GM23338 (cell line): ENCODE results near the gene SEMA5A. TPM values are rescaled to one million over a fixed set of nuclear protein-coding genes. Genes with fewer than 3 reads are reported as not detected.
"Not testable (repeated sequence)": the region's sequence is repeated elsewhere in the genome, so short reads cannot be mapped to it uniquely, and the experiment has no call there.

ENCODE experiments used
- ATAC-seq: fragments of 200-7000 bp; cut with Tn5 transposase; 3 replicates; pipeline ENCODE4 v1.9.1; 2020
- DNase-seq: peaks from one replicate; pipeline ENCODE4 v3.0.0-alpha.2; 2015; ENCODE audit warnings: low spot score
- H2AFZ ChIP-seq: fragments of 200-600 bp; sonication (generic); 2 replicates; pipeline ENCODE4 v1.8.0; 2016; ENCODE audit warnings: antibody characterized with exemption, mild to moderate bottlenecking, moderate library complexity
- H3F3A ChIP-seq: fragments of 200-600 bp; sonication (generic); replicated peaks from 2 replicates; pipeline ENCODE4 v1.8.0; 2017; ENCODE audit warnings: antibody characterized with exemption, mixed run types, low read depth
- H3K27ac ChIP-seq: fragments of 200-600 bp; sonication (generic); 2 replicates; pipeline ENCODE4 v1.6.1; 2016; ENCODE audit warnings: low read depth
- H3K27me3 ChIP-seq: fragments of 200-600 bp; sonication (generic); 2 replicates; pipeline ENCODE4 v1.8.0; 2016; ENCODE audit warnings: mild to moderate bottlenecking, mixed run types, moderate library complexity; ENCODE audit not compliant: insufficient read depth
- H3K36me3 ChIP-seq: fragments of 200-600 bp; sonication (generic); 2 replicates; pipeline ENCODE4 v1.8.0; 2016; ENCODE audit warnings: mild to moderate bottlenecking; ENCODE audit not compliant: insufficient read depth
- H3K4me1 ChIP-seq: fragments of 200-600 bp; sonication (generic); 2 replicates; pipeline ENCODE4 v1.8.0; 2016; ENCODE audit warnings: mild to moderate bottlenecking, moderate library complexity; ENCODE audit not compliant: insufficient read depth
- H3K4me2 ChIP-seq: fragments of 200-600 bp; sonication (generic); 2 replicates; pipeline ENCODE4 v1.7.1; 2017; ENCODE audit warnings: mixed run types
- H3K4me3 ChIP-seq: fragments of 200-600 bp; sonication (generic); 2 replicates; pipeline ENCODE4 v1.6.1; 2016; ENCODE audit warnings: mixed run types
- H3K79me2 ChIP-seq: fragments of 200-600 bp; sonication (generic); replicated peaks from 2 replicates; pipeline ENCODE4 v1.8.0; 2017; ENCODE audit warnings: mild to moderate bottlenecking; ENCODE audit not compliant: insufficient read depth
- H3K9me2 ChIP-seq: fragments of 200-600 bp; sonication (generic); 2 replicates; pipeline ENCODE4 v1.8.0; 2017; ENCODE audit not compliant: insufficient read depth
- H4K20me1 ChIP-seq: fragments of 200-600 bp; sonication (generic); replicated peaks from 2 replicates; pipeline ENCODE4 v1.8.0; 2017; ENCODE audit warnings: mild to moderate bottlenecking; ENCODE audit not compliant: insufficient read depth
- H3K27ac Mint-ChIP-seq: 2 replicates; pipeline ENCODE4 v1.8.0; 2020; ENCODE audit warnings: inconsistent platforms, mild to moderate bottlenecking, moderate library complexity, mixed read lengths
- H3K27me3 Mint-ChIP-seq: 3 replicates; pipeline ENCODE4 v1.8.0; 2022; ENCODE audit warnings: low read depth, mild to moderate bottlenecking, moderate library complexity, mixed read lengths, inconsistent platforms; ENCODE audit not compliant: insufficient read depth, poor library complexity
- H3K36me3 Mint-ChIP-seq: 3 replicates; pipeline ENCODE4 v1.8.0; 2021; ENCODE audit warnings: low read depth, mild to moderate bottlenecking, inconsistent platforms, moderate library complexity, mixed read lengths
- H3K4me1 Mint-ChIP-seq: 3 replicates; pipeline ENCODE4 v1.8.0; 2020; ENCODE audit warnings: mild to moderate bottlenecking, inconsistent platforms, mixed read lengths
- H3K4me3 Mint-ChIP-seq: 3 replicates; pipeline ENCODE4 v1.8.0; 2021; ENCODE audit warnings: moderate library complexity, mild to moderate bottlenecking, inconsistent platforms, mixed read lengths
- H3K9me3 Mint-ChIP-seq: 3 replicates; pipeline ENCODE4 v1.8.0; 2020; ENCODE audit warnings: moderate library complexity, mild to moderate bottlenecking, inconsistent platforms, mixed read lengths
- NANOG ChIP-seq: IDR thresholded peaks from 2 replicates; pipeline ENCODE4 v1.6.1; 2016; ENCODE audit warnings: antibody characterized with exemption, borderline replicate concordance
- STAT1 ChIP-seq: IDR thresholded peaks from one replicate; pipeline ENCODE4 v1.6.1; 2016; ENCODE audit warnings: antibody characterized with exemption; ENCODE audit not compliant: unreplicated experiment
- ZNF114 ChIP-seq: fragments of 250-450 bp; sonication (Bioruptor Pico); IDR thresholded peaks from 2 replicates; pipeline ENCODE4 v1.5.0; 2020; ENCODE audit warnings: mild to moderate bottlenecking, moderate library complexity
- polyA plus RNA-seq: library from polyadenylated mRNA; unstranded; fragments of >200 nt; fragmentation: Nextera tagmentation; extraction: Ambion mirVana; gene quantifications from 2 replicates; pipeline ENCODE4 v1.2.1, GENCODE V29; 2016
- total RNA-seq: library from RNA; depleted of rRNA; stranded (reverse); fragments of >200 nt; shearing (Covaris generic); gene quantifications from 2 replicates; pipeline ENCODE4 v1.2.3, GENCODE V29; 2014
- TF ChIP-seq, protein P1 (sequence below): fragments of 250-450 bp; sonication (Bioruptor Pico); IDR thresholded peaks from 2 replicates; pipeline ENCODE4 v1.5.0; 2020; ENCODE audit warnings: mild to moderate bottlenecking, moderate library complexity
- TF ChIP-seq, protein P2 (sequence below): IDR thresholded peaks from 2 replicates; pipeline ENCODE4 v1.6.1; 2016; ENCODE audit warnings: antibody characterized with exemption
- TF ChIP-seq, protein P3 (sequence below), 2 experiments: fragments of 200-600 bp in 1 of 2; sonication (generic) in 1 of 2; conservative IDR thresholded peaks; 2 replicates each; pipeline versions ENCODE4 v1.5.1 to v1.6.1; 2016 to 2017; ENCODE audit warnings: antibody characterized with exemption in 2 of 2, low read depth in 2 of 2, mild to moderate bottlenecking in 2 of 2, moderate library complexity in 1 of 2

Gene SEMA5A
- total and polyA plus RNA-seq, 2 experiments from 2014 or later: 2.1 to 8.1 TPM

- TF ChIP-seq, protein P1, sequence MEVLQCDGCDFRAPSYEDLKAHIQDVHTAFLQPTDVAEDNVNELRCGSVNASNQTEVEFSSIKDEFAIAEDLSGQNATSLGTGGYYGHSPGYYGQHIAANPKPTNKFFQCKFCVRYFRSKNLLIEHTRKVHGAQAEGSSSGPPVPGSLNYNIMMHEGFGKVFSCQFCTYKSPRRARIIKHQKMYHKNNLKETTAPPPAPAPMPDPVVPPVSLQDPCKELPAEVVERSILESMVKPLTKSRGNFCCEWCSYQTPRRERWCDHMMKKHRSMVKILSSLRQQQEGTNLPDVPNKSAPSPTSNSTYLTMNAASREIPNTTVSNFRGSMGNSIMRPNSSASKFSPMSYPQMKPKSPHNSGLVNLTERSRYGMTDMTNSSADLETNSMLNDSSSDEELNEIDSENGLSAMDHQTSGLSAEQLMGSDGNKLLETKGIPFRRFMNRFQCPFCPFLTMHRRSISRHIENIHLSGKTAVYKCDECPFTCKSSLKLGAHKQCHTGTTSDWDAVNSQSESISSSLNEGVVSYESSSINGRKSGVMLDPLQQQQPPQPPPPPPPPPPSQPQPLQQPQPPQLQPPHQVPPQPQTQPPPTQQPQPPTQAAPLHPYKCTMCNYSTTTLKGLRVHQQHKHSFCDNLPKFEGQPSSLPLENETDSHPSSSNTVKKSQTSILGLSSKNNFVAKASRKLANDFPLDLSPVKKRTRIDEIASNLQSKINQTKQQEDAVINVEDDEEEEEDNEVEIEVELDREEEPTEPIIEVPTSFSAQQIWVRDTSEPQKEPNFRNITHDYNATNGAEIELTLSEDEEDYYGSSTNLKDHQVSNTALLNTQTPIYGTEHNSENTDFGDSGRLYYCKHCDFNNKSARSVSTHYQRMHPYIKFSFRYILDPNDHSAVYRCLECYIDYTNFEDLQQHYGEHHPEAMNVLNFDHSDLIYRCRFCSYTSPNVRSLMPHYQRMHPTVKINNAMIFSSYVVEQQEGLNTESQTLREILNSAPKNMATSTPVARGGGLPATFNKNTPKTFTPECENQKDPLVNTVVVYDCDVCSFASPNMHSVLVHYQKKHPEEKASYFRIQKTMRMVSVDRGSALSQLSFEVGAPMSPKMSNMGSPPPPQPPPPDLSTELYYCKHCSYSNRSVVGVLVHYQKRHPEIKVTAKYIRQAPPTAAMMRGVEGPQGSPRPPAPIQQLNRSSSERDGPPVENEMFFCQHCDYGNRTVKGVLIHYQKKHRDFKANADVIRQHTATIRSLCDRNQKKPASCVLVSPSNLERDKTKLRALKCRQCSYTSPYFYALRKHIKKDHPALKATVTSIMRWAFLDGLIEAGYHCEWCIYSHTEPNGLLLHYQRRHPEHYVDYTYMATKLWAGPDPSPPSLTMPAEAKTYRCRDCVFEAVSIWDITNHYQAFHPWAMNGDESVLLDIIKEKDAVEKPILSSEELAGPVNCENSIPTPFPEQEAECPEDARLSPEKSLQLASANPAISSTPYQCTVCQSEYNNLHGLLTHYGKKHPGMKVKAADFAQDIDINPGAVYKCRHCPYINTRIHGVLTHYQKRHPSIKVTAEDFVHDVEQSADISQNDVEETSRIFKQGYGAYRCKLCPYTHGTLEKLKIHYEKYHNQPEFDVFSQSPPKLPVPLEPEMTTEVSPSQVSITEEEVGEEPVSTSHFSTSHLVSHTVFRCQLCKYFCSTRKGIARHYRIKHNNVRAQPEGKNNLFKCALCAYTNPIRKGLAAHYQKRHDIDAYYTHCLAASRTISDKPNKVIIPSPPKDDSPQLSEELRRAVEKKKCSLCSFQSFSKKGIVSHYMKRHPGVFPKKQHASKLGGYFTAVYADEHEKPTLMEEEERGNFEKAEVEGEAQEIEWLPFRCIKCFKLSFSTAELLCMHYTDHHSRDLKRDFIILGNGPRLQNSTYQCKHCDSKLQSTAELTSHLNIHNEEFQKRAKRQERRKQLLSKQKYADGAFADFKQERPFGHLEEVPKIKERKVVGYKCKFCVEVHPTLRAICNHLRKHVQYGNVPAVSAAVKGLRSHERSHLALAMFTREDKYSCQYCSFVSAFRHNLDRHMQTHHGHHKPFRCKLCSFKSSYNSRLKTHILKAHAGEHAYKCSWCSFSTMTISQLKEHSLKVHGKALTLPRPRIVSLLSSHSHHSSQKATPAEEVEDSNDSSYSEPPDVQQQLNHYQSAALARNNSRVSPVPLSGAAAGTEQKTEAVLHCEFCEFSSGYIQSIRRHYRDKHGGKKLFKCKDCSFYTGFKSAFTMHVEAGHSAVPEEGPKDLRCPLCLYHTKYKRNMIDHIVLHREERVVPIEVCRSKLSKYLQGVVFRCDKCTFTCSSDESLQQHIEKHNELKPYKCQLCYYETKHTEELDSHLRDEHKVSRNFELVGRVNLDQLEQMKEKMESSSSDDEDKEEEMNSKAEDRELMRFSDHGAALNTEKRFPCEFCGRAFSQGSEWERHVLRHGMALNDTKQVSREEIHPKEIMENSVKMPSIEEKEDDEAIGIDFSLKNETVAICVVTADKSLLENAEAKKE: no peak
- no peak for TF ChIP-seq ZNF114 (CRISPR knock-in tag)
These were observed 189.5 kb downstream of the SEMA5A start (continued) for GRCh38 chr5:9356351-9356825.

DNA sequence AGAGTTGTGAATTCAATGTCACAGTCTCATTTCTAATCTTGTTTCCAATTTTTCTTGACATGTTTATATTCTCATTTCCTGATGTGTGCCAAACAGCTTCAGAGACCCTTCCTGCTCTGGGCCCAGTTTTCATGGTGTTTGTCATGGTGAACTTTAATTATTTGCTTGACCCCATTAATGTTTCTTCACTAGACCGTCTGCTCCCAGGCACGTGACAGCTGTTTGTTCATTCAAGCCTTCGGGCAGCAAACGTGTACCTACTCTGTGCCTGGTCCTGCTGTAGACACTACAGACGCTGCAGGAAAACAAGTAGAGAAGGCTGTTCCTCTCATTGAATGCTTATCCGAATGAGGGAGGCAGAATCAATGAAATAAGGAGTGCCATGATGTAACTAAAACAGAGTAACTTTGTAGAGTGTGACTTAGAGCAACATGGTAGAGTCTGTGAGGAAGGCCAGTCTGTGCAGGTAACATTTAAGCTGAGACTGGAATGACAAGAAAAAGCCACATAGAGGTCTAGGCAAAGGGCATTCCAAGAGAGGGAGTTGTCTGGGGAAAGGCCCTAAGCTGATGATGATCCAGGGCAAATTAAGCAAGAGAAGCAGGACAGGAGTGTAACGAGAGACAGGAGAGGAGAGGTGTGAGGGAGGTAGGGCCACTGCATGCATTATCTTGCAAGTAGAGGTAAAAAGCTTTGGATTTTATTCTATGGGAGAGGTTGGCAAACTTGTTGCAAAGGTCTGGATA is 191.4 kb downstream of the SEMA5A start:
- H3K9me2 ChIP-seq: 0 out of 2 replicates have a peak, but pooled peaks cover 4% of the 10 kb centered on the region
- no peaks in the 10 kb centered on the region for H3F3A ChIP-seq
- no peaks in the 10 kb centered on the region for H3K36me3 ChIP-seq
- H3K36me3 Mint-ChIP-seq: no peaks in the 10 kb centered on the region
- no peaks in the 10 kb centered on the region for H3K9me3 Mint-ChIP-seq
- no peak for TF ChIP-seq NANOG
- TF ChIP-seq ZNF114 (CRISPR knock-in tag): no peak
- no peak for TF ChIP-seq STAT1
- TF ChIP-seq, protein P2, sequence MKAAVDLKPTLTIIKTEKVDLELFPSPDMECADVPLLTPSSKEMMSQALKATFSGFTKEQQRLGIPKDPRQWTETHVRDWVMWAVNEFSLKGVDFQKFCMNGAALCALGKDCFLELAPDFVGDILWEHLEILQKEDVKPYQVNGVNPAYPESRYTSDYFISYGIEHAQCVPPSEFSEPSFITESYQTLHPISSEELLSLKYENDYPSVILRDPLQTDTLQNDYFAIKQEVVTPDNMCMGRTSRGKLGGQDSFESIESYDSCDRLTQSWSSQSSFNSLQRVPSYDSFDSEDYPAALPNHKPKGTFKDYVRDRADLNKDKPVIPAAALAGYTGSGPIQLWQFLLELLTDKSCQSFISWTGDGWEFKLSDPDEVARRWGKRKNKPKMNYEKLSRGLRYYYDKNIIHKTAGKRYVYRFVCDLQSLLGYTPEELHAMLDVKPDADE: no peak
- TF ChIP-seq, protein P3, sequence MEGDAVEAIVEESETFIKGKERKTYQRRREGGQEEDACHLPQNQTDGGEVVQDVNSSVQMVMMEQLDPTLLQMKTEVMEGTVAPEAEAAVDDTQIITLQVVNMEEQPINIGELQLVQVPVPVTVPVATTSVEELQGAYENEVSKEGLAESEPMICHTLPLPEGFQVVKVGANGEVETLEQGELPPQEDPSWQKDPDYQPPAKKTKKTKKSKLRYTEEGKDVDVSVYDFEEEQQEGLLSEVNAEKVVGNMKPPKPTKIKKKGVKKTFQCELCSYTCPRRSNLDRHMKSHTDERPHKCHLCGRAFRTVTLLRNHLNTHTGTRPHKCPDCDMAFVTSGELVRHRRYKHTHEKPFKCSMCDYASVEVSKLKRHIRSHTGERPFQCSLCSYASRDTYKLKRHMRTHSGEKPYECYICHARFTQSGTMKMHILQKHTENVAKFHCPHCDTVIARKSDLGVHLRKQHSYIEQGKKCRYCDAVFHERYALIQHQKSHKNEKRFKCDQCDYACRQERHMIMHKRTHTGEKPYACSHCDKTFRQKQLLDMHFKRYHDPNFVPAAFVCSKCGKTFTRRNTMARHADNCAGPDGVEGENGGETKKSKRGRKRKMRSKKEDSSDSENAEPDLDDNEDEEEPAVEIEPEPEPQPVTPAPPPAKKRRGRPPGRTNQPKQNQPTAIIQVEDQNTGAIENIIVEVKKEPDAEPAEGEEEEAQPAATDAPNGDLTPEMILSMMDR (conservative IDR thresholded peaks at IDR 0.05; ENCODE audit: low read depth in 2 of 2): no peak
- peaks cover 4% of the 10 kb centered on the region; the same call in 1 of the 3 replicates for H3K4me1 Mint-ChIP-seq
- peaks cover 2% of the 10 kb centered on the region for H3K27me3 Mint-ChIP-seq
- no peaks in the 10 kb centered on the region for H4K20me1 ChIP-seq
- no peak overlapping the region for H3K27ac ChIP-seq
- DNase-seq (no peak), ATAC-seq (no peak)
- no peaks in the 10 kb centered on the region for H3K79me2 ChIP-seq
- no peaks in the 10 kb centered on the region for H3K27me3 ChIP-seq
- H3K27ac Mint-ChIP-seq: no peak overlapping the region
- H2AFZ ChIP-seq: no peak overlapping the region
- H3K4me1 ChIP-seq: peaks cover 9% of the 10 kb centered on the region; the same call in 1 of the 2 replicates
- H3K4me3 Mint-ChIP-seq: no peak overlapping the region
- no peak overlapping the region for H3K4me3 ChIP-seq
- no peak overlapping the region for H3K4me2 ChIP-seq

GRCh38 chr5:9353048-9353447 is 192.8 kb downstream of the SEMA5A start:
- H3K27me3 ChIP-seq, H3K4me1 ChIP-seq, H3K4me1 Mint-ChIP-seq, H3K4me3 ChIP-seq, H2AFZ ChIP-seq, H3K36me3 Mint-ChIP-seq, H3K79me2 ChIP-seq, H3K9me2 ChIP-seq, ATAC-seq, H3K9me3 Mint-ChIP-seq, DNase-seq, H3K27ac Mint-ChIP-seq, H3K27me3 Mint-ChIP-seq, H3K4me3 Mint-ChIP-seq, H3F3A ChIP-seq, H3K4me2 ChIP-seq, H3K27ac ChIP-seq, H4K20me1 ChIP-seq, H3K36me3 ChIP-seq: not testable (repeated sequence)
